Measurements from ENCODE around the gene NDUFA13. TPM values are rescaled to one million over a fixed set of nuclear protein-coding genes. Genes with fewer than 3 reads are reported as not detected.

The NDUFA13 gene
- total RNA-seq, 4 donors from 2014 or later: 41.6 to 113 (median 71.4) TPM

DNA sequence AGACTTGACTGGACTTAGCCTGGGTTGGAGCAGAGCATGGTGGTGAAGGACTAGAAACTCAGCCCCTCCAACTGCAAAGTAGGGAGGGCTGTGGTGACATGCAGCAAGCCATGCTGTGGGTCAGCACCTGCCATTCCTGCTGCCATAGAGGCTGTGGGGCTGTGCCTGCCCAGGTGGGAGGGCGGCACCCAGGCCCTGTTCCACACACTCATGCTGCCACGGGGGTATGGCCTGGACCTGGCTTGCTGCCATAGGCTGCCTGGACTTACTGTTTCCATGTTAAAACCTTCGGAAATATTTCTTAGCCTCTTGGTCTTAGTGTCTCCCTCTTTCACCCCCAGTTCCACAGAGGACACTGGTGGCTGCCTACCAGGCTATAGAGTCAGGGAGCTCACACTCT, 51.4 kb downstream of the NDUFA13 start:
- Histone ChIP-seq H3K4me1 (no peaks in the 10 kb centered on the region), H3K9me3 (no peaks in the 10 kb centered on the region), H3K27ac (no peak overlapping the region), H3K36me3 (no peaks in the 10 kb centered on the region), H3K27me3 (no peaks in the 10 kb centered on the region), H3K4me3 (no peak overlapping the region)
- no peak for ATAC-seq
- no peak for TF ChIP-seq POLR2AphosphoS5 (IDR thresholded peaks at IDR 0.05)
- TF ChIP-seq POLR2A (IDR thresholded peaks at IDR 0.05): no peak
- TF ChIP-seq, protein P1, sequence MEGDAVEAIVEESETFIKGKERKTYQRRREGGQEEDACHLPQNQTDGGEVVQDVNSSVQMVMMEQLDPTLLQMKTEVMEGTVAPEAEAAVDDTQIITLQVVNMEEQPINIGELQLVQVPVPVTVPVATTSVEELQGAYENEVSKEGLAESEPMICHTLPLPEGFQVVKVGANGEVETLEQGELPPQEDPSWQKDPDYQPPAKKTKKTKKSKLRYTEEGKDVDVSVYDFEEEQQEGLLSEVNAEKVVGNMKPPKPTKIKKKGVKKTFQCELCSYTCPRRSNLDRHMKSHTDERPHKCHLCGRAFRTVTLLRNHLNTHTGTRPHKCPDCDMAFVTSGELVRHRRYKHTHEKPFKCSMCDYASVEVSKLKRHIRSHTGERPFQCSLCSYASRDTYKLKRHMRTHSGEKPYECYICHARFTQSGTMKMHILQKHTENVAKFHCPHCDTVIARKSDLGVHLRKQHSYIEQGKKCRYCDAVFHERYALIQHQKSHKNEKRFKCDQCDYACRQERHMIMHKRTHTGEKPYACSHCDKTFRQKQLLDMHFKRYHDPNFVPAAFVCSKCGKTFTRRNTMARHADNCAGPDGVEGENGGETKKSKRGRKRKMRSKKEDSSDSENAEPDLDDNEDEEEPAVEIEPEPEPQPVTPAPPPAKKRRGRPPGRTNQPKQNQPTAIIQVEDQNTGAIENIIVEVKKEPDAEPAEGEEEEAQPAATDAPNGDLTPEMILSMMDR (IDR thresholded peaks at IDR 0.05): no peak
- TF ChIP-seq EP300 (IDR thresholded peaks at IDR 0.05): no peak
- WGBS, 2 donors (ENCODE audit: low coverage in 1 of 2): 60% methylated on average over 1 of the region's 3 CpGs; no CpG with 5 or more reads in 1 of the 2 donors

DNA sequence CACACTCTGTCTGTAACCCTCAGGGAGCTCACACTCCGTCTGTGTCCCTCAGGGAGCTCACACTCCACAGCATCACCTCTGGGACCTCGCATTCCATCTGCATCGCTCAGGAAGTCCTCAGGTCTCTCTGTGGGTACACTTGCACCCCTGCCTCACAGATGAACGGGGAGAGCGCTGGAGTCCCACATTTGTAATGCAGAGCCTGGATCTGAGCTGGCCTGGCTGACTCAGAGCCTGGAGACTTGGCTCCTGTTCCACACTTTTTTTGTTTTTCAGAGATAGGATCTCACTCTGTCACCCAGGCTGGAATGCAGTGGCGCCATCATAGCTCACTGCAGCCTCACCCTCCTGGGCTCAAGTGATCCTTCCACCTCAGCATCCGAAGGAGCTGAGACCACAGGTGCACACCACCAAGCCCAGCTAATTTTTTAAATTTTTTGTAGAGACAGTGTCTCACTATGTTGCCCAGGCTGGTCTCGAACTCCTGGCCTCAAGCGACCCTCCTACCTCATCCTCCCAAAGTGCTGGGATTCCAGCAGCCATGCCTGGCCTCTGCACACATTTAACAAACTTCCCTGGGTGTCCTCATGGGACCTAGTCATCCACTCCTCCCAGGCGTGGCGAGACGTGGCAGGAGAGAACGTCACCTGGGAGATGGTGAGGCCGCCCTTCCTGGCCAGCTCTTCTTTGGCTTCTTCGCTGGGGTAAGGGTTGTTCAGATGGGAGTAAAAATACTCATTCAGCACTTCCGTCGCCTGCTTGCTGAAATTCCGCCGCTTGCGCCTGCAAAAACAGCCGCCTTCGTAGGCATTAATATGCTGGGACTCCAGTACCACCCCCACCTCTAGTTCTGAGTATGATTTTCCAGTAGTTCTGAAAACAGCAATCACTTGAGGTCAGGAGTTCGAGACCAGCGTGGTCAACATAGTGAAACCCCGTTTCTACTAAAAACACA, 53.1 kb downstream of the NDUFA13 start:
- 89 to 94% methylated on average over 5 to 6 of the region's 25 CpGs for WGBS, 2 donors (ENCODE audit: low coverage in 1 of 2)
- no peaks in the 10 kb centered on the region for H3K36me3 ChIP-seq
- no peak overlapping the region for H3K4me3 ChIP-seq
- no peaks in the 10 kb centered on the region for H3K27me3 ChIP-seq
- no peaks in the 10 kb centered on the region for H3K9me3 ChIP-seq
- H3K4me1 ChIP-seq: no peaks in the 10 kb centered on the region
- no peak for TF ChIP-seq EP300 (IDR thresholded peaks at IDR 0.05)
- TF ChIP-seq POLR2AphosphoS5 (IDR thresholded peaks at IDR 0.05): no peak
- TF ChIP-seq POLR2A (IDR thresholded peaks at IDR 0.05): no peak
- TF ChIP-seq, protein P1 (IDR thresholded peaks at IDR 0.05): no peak
- no peak for ATAC-seq
- no peak overlapping the region for H3K27ac ChIP-seq

DNA sequence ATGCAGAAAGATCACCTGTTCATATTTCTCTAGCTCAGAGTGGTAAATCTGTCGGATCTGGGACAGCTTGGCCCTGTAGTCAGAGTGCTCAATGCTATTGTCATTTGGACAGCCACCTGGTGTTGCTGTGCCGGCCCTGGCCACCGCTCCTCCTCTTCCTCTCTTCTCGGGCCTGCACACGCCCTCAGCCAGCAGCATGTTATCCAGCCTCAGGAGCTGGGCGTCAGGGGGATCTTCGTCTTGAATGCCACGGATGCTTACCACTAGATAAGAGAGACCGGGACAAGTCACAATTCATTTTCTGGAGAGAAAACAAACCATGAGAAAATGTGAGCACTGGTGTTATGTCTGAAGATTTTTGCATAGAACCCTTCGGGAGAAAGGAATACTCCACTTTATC, 54.5 kb downstream of the NDUFA13 start:
- Histone ChIP-seq H3K4me1 (no peaks in the 10 kb centered on the region), H3K9me3 (no peaks in the 10 kb centered on the region), H3K4me3 (no peak overlapping the region), H3K27me3 (no peaks in the 10 kb centered on the region), H3K27ac (no peak overlapping the region), H3K36me3 (no peaks in the 10 kb centered on the region)
- ATAC-seq: no peak
- 61 to 88% methylated on average over 3 to 5 of the region's 10 CpGs for WGBS, 2 donors (ENCODE audit: low coverage in 1 of 2)
- TF ChIP-seq EP300 (IDR thresholded peaks at IDR 0.05) (no peak), POLR2A (IDR thresholded peaks at IDR 0.05) (no peak), POLR2AphosphoS5 (IDR thresholded peaks at IDR 0.05) (no peak)
- TF ChIP-seq, protein P1 (IDR thresholded peaks at IDR 0.05): no peak

DNA sequence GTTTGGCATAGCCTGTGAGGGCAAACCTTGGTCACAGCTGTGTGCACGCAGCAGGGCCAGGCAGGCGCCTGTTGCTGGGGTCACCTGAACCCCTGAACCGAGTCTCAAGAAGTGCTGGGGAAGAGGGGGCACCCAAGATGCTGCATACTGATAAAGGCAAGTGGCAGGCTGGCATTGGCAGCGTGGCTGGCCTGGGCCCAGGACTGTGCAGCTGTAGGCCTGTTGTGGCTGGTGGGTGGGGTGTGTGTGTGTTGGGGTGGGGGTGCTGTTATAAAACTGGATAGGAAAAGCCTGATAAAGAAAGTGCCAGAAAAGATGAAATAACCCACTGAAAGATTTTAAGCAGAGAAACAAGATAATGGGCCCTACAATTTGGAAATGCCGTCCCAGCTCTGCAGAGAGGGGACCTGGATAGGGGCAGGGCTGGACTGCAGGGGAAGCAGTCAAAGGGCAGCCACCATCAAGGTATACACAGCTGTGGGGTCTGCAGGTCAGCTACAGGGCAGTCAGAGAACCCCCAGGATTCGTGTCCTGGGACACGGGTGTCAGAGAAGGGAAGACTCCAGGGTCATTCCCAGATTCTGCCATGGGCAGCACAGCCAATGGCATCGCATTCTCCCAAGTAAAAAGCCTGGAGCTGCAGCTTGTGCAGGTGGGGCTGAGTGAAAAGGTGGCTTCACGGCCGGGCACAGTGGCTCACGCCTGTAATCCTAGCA, 55.2 kb downstream of the NDUFA13 start:
- H3K27me3 ChIP-seq: no peaks in the 10 kb centered on the region
- ATAC-seq: no peak
- H3K36me3 ChIP-seq: no peaks in the 10 kb centered on the region
- H3K27ac ChIP-seq: no peak overlapping the region
- no peaks in the 10 kb centered on the region for H3K9me3 ChIP-seq
- H3K4me1 ChIP-seq: no peaks in the 10 kb centered on the region
- TF ChIP-seq EP300 (IDR thresholded peaks at IDR 0.05) (no peak), POLR2A (IDR thresholded peaks at IDR 0.05) (no peak)
- 88 to 98% methylated on average over 1 to 5 of the region's 11 CpGs for WGBS, 2 donors (ENCODE audit: low coverage in 1 of 2)
- no peak overlapping the region for H3K4me3 ChIP-seq

DNA sequence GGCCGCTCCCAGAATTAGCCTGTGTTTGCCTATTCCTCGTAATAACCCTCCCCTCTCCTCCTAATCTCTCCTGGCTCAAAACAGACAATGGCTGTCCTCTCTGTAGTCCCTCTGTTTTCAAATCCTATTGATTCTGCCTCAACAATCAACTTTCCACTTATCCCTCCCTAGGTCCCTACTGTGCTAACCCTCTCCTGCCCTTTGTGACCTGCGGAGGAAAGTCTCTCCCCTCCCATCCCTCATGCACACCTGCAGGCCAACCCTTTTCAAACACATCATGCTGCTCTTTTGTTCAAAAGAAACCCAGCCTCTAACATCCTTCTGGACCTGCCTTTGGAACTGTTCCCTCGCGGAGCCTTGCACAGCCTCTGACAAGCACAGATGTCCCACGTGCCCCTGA, 59.4 kb downstream of the NDUFA13 start:
- 76 to 100% methylated on average over 1 to 6 of the region's 6 CpGs for WGBS, 2 donors (ENCODE audit: low coverage in 1 of 2)
- H3K27me3 ChIP-seq: peaks cover 3% of the 10 kb centered on the region
- H3K36me3 ChIP-seq: no peaks in the 10 kb centered on the region
- TF ChIP-seq, protein P1 (IDR thresholded peaks at IDR 0.05): no peak
- TF ChIP-seq POLR2AphosphoS5 (IDR thresholded peaks at IDR 0.05) (no peak), EP300 (IDR thresholded peaks at IDR 0.05) (no peak), POLR2A (IDR thresholded peaks at IDR 0.05) (no peak)
- H3K9me3 ChIP-seq: no peaks in the 10 kb centered on the region
- H3K4me1 ChIP-seq: no peaks in the 10 kb centered on the region
- ATAC-seq: no peak
- H3K4me3 ChIP-seq: no peak overlapping the region
- no peak overlapping the region for H3K27ac ChIP-seq

All from gastroesophageal sphincter (tissue), 4 donors.